ENCODE data around the gene ACP5.
"Not testable (repeated sequence)": the region's sequence is repeated elsewhere in the genome, so short reads cannot be mapped to it uniquely, and the experiment has no call there.

The ACP5 gene

DNA sequence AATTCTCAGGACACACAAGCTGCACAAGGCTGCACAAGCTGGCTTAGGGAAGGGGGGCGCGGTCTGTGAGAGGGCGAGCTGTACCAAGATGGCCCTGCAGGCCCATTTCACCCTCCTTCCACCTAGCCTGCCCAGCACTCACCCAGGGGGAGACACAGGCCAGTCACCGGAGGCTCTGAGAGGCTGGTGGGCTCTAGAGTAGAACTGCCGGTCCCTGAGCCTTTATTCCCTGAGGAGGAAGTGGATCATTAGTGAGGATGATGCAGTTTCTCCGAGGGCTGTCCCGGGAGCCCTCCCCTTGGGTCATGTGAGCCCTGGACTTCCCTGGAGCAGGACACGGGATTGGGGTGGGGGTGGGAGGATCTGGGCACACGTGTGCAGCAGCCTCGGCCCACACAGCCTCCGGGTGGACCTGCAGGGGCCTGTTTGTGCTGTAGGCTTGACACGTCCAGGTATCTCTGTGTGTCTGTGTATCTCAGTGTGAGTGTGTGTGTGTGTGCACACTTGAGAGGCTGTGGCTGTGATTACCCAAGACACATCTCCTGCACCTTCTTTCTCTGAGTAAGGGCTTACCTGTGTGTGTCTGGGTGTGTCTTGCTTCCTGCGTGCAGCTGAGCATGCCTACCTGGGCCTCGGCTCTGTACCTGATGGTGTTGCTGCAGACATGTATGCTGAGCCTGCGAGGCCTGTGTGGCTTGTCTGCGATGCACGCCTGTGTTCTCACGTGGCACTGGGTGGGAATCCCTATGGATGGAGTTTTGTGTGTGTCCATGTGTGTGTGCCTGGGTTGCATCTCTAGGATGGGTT, at the start of gene ACP5:
Gene ACP5 (minus strand): TSS at position 195 of the 807 bp plus-strand sequence. CDS start 328 bp downstream, outside the sequence.
- no peak for DNase-seq (ENCODE audit: low read depth in 4 of 4, low spot score in 1 of 4)

DNA sequence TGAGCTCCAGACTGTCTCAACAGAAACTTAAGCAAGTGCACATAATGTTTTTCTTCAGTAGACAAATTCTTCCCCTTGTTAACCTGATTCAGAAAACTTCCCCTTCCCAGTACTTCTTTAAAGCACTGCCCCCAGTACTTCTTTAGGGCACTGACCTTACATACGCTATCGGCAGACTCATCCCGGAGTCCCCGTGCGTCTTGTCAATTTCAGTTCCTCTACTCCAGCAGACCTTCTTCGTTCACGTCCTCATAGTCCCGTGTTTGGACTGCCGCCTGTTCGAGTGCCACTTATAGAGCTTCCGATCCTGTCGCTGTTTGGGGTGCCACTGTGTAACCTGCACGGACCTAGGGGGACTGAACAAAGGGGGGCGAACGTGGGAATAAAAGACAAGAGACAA, 48.8 kb upstream of the ACP5 start:
- no peak for DNase-seq (ENCODE audit: low read depth in 4 of 4, low spot score in 1 of 4)

DNA sequence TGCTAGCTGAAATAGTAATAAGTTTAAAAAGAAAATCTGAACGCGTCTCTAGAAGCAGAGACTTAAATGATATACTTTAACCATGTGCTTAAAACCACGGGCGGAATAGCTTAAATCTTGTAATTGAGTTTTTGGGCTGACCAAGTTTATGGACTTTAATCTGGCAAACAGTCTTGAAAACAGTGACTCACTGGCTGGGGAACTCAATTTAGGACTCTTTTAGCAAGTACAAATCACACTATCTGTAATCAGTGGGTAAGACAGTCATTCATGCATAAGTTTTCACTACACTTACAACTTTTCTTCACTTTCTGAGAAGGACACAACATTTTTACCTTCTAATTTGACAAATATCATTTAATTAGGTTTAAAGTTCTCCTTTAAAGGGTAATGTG, 46.6 kb upstream of the ACP5 start:
- no peak for DNase-seq (ENCODE audit: low read depth in 4 of 4, low spot score in 1 of 4)

GRCh38 chr19:11622401-11622800, 45.0 kb upstream of the ACP5 start:
- not testable (repeated sequence) for DNase-seq (ENCODE audit: low read depth in 4 of 4, low spot score in 1 of 4)

DNA sequence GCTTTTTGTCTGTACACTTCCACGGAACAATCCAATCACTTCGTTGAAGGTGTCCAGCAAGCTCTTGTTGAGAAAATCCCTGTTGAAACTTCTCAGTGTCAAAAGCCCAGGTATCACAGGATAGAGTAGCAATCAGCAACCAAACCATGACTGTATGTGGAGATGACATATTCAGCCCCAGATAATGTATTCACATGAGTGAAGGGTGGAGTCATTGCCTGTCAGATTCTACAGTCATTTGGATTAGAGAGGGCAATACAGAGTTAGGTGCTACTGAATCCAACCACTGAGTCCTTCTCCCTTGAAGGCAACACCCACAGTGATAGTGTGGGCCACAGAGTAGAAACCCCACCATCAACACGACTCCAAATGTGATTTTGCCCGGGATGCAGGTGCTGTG, 43.1 kb upstream of the ACP5 start:
- no peak for DNase-seq (ENCODE audit: low read depth in 4 of 4, low spot score in 1 of 4)

DNA sequence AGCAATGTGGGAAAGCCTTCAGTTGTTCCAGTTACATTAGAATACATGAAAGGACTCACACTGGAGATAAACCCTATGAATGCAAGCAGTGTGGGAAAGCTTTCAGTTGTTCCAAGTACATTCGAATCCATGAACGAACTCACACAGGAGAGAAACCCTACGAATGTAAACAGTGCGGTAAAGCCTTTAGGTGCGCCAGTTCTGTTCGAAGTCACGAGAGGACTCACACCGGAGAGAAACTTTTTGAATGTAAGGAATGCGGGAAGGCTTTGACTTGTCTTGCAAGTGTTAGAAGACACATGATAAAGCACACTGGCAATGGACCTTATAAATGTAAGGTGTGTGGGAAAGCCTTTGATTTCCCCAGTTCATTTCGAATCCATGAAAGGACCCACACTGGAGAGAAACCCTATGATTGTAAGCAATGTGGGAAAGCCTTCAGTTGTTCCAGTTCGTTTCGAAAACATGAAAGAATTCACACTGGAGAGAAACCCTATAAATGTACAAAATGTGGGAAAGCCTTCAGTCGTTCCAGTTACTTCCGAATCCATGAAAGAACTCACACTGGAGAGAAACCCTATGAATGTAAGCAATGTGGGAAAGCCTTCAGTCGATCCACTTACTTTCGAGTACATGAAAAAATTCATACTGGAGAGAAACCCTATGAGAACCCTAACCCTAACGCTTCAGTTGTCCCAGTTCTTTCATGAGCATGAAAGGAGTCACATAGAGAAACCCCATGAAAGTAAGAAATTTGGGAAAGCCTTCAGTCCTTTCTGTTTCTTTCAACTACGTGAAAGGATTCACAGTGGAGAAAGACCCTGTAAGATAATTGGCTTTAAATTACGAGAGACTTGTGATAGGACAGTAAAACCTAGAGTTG, 40.0 kb upstream of the ACP5 start:
- no peak for DNase-seq (ENCODE audit: low read depth in 4 of 4, low spot score in 1 of 4)

- no peak for DNase-seq (ENCODE audit: low read depth in 4 of 4, low spot score in 1 of 4)
Observed at GRCh38 chr19:11612816-11613511, 35.5 kb upstream of the ACP5 start.

DNA sequence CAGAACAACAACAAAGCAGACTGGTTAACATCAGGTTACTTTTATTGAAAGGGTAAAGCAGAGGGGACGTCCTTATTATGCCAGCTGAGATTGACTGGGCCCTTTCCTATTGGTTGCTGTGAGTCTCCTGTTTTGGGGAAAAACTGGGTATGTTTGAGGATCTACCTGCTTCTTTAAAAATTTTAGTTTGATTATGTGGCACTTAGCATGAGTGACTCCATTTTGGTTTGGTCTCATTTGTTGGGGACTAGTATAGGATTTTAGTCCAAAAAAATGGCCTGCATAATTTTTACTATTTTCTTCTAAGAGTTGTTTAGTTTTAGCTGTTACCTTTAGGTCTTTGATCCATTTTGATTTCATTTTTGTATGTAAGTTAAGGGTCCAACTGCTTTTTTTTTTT, 34.3 kb upstream of the ACP5 start:
- no peak for DNase-seq (ENCODE audit: low read depth in 4 of 4, low spot score in 1 of 4)

- no peak for DNase-seq (ENCODE audit: low read depth in 4 of 4, low spot score in 1 of 4)
Observed at GRCh38 chr19:11606484-11606883, 29.0 kb upstream of the ACP5 start.

DNA sequence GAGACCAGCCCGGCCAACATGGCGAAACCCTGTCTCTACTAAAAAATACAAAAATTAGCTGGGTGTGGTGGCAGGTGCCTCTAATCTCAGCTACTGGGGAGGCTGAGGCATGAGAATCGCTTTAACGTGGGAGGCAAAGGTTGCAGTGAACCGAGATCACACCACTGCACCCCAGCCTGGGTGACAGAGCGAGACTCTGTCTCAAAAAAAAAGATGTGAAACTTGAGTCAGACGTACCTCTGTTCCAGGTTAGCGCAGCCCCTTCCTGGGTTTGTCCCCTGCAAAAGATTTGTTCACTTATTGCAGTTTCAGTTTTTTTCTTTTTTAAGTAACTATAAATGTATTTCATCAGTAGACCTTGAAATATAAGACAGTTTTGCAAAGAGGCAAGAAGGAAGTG, 22.3 kb upstream of the ACP5 start:
- not testable (repeated sequence) for DNase-seq (ENCODE audit: low read depth in 4 of 4, low spot score in 1 of 4)

- DNase-seq (ENCODE audit: low read depth in 4 of 4, low spot score in 1 of 4): no peak
Observed at GRCh38 chr19:11598746-11599145, 21.3 kb upstream of the ACP5 start.

- no peak for DNase-seq (ENCODE audit: low read depth in 4 of 4, low spot score in 1 of 4)
Observed at GRCh38 chr19:11598103-11598483, 20.6 kb upstream of the ACP5 start.

- peak; percentile 89 to 99 (median 94) for DNase-seq (ENCODE audit: low read depth in 4 of 4, low spot score in 1 of 4)
Observed at GRCh38 chr19:11597202-11598102, 20.0 kb upstream of the ACP5 start, which contains the start of gene ZNF627. TSS of gene ZNF627 (plus strand) at chr19:11597483. CDS start at chr19:11597628, 145 bp downstream.

- DNase-seq (ENCODE audit: low read depth in 4 of 4, low spot score in 1 of 4): no peak
Observed at GRCh38 chr19:11596156-11596555, 18.7 kb upstream of the ACP5 start.

DNA sequence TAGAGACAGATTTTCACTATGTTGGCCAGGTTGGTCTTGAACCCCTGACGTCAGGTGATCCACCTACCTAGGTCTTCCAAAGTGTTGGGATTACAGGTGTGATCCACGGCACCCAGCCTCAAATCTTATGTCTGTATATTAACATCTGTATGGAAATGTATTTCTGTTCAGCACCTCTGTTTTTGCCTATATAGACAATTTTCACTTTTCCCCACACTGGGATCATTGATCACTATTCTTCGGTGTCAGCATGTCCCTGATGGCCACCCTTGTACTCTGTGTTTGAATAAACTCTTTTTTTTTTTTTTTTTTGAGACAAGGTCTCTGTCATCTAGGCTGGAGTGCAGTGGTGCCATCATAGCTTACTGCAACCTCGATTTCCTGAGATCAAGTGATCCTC, 16.6 kb upstream of the ACP5 start:
- DNase-seq (ENCODE audit: low read depth in 4 of 4, low spot score in 1 of 4): no peak

- no peak for DNase-seq (ENCODE audit: low read depth in 4 of 4, low spot score in 1 of 4)
Observed at GRCh38 chr19:11587975-11588631, 10.7 kb upstream of the ACP5 start.

- DNase-seq (ENCODE audit: low read depth in 4 of 4, low spot score in 1 of 4): peak; percentile 42 to 68 (median 60)
Observed at GRCh38 chr19:11587302-11587974, 10.0 kb upstream of the ACP5 start.

DNA sequence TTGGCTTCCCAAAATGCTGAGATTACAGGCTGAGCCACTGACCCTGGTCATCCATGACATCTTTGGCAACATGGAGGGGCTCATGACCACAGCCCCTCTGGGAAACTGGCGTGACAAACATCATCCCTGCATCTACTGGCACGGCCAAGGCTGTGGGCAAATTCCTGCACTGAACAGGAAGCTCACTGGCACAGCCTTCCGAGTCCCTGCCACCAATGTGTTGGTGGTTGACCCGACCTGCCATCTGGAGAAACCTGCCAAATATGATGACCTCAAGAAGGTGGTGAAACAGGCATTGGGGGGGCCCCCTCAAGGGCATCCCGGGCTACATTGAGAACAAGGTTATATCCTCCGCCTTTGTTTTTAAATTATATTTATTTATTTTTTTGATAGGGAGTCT, 8.9 kb upstream of the ACP5 start:
- no peak for DNase-seq (ENCODE audit: low read depth in 4 of 4, low spot score in 1 of 4)

- peak in 1 of 4 experiments; percentile 39 for DNase-seq (ENCODE audit: low read depth in 4 of 4, low spot score in 1 of 4)
Observed at GRCh38 chr19:11581740-11582139, 4.3 kb upstream of the ACP5 start.

All from stimulated activated CD4-positive, alpha-beta T cell treated with anti-CD3 and anti-CD28 coated beads, Interleukin-1b, Interleukin-23, amount 100 ng/mL, for 24 hours (primary cell).